HG02610 (cell line): Measurements from ENCODE around the gene ACE.

ENCODE experiments used
- ATAC-seq: cut with Tn5 transposase; IDR thresholded peaks from one replicate; pipeline ENCODE4 v1.9.1; 2021; ENCODE audit warnings: mild to moderate bottlenecking, moderate library complexity; ENCODE audit not compliant: unreplicated experiment

The ACE gene

GRCh38 chr17:63474586-63475460 is 2.0 kb upstream of the ACE start:
- no peak for ATAC-seq

GRCh38 chr17:63475491-63476412 is 1.1 kb upstream of the ACE start:
- ATAC-seq = no peak

GRCh38 chr17:63476459-63476853 is 405 bp upstream of the ACE start:
- no peak for ATAC-seq

- ATAC-seq = no peak
Measured at GRCh38 chr17:63477480-63478440, 899 bp downstream of the ACE start.

- peak; percentile 63 for ATAC-seq
Measured at GRCh38 chr17:63478814-63479494, 2.1 kb downstream of the ACE start.

- no peak for ATAC-seq
Measured at GRCh38 chr17:63479495-63480184, 2.8 kb downstream of the ACE start.

- no peak for ATAC-seq
Measured at GRCh38 chr17:63480192-63480784, 3.4 kb downstream of the ACE start.

- ATAC-seq = no peak
Measured at GRCh38 chr17:63480826-63481487, 4.1 kb downstream of the ACE start.

GRCh38 chr17:63481488-63481870 is 4.6 kb downstream of the ACE start:
- ATAC-seq = no peak

- ATAC-seq = no peak
Measured at GRCh38 chr17:63482509-63482908, 5.6 kb downstream of the ACE start.

- no peak for ATAC-seq
Measured at GRCh38 chr17:63483038-63483437, 6.2 kb downstream of the ACE start.

GRCh38 chr17:63483655-63484575 is 7.1 kb downstream of the ACE start:
- ATAC-seq = no peak

- no peak for ATAC-seq
Measured at GRCh38 chr17:63486317-63487013, 9.6 kb downstream of the ACE start.

GRCh38 chr17:63487014-63487339 is 10.1 kb downstream of the ACE start:
- ATAC-seq = no peak

- ATAC-seq = no peak
Measured at GRCh38 chr17:63488851-63489250, 12.0 kb downstream of the ACE start.

GRCh38 chr17:63489291-63489690 is 12.4 kb downstream of the ACE start:
- ATAC-seq = no peak

- no peak for ATAC-seq
Measured at GRCh38 chr17:63490329-63490728, 13.5 kb downstream of the ACE start.
